GM18505 (cell line): ENCODE data around the gene SYT6.

Experiments used
- ATAC-seq: cut with Tn5 transposase; IDR thresholded peaks from one replicate; pipeline ENCODE4 v1.9.1; 2021; ENCODE audit not compliant: unreplicated experiment
- POLR2A ChIP-seq: IDR thresholded peaks from 4 replicates; pipeline ENCODE4 v1.6.1; 2011; ENCODE audit warnings: borderline replicate concordance; ENCODE audit not compliant: insufficient read depth, insufficient read length; ENCODE audit errors: extremely low read depth

The SYT6 gene

DNA sequence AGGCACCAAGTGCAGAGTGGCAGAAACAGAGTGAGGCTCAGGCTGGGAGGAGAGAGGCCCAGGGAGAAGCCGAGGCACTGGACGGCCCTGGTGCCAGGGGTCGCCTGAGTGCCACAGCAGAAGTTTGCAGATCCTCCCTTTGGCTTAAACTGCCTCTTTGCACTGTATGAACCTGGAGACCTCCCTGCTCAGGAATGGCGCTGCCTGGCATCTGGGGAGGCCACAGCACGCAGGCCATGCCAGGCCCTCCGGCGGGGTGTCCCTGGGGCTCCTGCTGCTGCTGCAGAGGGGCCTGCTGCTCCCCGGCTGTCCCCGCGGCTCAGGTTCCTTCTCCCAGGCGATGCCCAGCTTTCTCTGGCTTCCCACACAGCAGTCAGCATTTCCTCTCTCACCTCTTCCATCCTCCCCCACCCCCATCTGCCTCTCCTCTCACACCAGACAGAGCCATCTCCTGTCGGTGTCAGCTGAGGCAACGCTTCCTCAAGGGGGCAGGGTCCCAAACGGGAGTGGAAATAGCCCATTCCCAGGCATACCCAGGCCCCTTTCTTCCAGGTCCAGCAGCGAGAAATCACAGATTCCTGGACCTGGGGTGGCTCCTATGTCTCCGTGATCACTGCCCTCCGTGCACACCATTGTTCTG lies 35.2 kb downstream of the SYT6 start:
- no peak for TF ChIP-seq POLR2A
- no peak for ATAC-seq

DNA sequence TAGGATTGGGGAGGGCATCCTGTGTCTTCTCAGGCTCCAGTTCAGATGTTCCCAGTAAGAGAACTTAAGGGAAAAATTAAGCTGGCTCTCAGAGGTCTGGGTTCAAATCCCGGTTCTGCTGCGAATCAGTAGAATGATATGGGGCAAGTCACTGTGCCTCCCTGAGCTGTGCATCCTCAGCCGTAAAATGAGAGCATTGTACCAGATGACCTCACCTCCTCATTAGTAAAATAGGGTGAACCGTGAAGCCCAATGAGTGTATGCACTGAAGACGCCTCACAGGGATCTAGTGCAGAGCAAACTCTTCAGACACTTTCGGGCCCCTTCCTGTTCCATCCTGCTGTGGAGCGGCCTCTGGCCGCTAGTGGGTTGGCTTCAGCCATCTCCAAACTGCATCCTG lies 36.0 kb downstream of the SYT6 start:
- TF ChIP-seq POLR2A = no peak
- ATAC-seq = no peak

DNA sequence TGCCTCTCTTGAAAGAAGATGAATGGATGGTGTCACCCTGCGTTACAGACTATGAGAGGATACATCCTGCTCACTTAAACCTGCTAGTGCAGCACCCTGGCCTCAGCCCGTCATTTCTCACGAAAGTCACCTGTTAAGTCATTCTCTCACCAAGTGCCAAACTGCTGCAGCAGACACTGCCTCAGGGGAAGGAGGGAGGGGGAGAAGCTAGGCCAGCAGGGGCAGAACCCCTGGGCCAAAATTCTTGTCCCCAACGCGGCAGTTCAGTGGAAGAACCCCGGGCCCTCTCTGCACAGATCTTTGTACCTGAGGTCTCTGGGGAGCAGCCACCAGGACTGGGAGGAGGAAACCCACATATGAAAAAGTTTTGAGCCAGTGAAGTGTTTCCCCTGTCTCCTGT lies 37.6 kb downstream of the SYT6 start:
- ATAC-seq = no peak
- no peak for TF ChIP-seq POLR2A

DNA sequence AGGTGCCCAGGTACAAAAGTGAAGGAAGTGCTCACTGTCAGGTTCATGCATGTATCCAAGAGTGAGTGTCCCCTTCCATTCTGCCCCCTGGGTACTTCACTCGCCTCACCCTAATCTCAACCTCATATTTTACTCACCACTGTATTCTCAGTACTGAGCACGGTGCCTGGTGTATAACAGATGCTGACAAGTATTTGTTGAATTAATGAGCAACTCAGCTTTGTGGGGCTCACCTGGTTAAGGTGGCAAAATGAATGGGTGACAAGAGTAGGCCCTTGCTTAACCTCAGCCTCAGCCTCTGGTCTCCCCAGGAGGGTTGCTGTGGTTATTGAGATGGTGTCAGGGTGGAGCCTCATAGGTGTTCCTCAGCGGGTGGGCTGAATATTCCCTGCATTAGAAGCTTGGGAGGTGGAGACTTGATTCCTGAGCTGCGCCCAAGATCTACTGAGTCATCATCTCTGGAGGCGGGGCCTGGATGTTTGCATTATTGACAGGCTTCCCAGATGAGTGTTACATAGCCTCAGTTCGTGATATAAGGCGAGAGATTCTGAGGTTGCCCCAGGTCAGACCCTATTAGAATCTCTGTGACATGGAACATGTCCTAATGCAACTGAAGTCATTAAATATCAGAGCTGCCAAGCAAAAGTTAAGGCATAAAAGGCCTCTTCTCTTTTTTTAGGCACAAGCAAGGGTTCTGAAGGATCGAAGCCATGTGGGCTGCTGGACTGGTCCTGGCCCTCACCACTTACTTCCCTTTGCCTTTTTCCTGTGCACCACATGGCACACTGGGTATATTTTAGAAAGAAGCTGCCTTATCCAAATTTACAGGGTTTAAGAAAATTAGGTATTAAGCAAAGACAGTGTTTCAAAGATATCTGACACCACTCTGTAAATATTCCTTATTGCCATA lies 39.2 kb downstream of the SYT6 start:
- no peak for TF ChIP-seq POLR2A
- no peak for ATAC-seq

DNA sequence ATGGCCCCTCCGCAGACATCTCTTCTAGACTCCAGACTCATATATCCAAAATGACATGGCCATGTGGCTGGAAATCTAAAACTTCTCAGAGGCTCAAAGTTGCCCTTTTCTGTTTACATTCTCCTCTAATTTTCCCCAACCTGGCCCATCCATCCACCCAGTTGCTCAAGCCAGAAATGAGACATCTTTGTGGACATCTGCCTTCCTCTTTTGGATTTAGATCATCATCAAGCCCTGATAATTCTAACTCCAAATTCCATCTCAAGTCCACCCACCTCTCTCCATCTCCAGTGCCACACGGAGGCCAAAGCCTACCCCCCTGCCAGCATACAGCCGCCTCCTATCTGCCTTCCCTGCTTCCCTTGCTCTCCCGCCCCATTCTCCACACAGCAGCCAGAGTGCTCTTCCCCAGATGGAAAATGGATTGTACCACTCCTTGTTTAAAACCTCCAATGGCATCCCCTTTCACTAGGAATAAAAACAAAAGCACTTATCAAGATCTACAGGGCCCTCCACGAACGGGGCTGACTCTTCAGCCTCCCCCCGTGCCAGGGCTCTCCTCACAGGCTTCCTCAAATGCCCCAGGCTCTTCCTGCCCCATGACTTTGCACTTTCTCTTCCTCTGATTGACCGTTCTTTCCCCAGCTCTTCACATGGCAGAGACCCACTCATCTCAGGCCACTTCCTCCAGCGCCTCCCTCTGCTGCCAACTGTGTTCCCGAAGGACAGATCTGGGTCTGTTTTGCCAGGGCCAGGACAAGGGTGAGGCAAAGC lies 40.1 kb downstream of the SYT6 start:
- TF ChIP-seq POLR2A = no peak
- no peak for ATAC-seq

DNA sequence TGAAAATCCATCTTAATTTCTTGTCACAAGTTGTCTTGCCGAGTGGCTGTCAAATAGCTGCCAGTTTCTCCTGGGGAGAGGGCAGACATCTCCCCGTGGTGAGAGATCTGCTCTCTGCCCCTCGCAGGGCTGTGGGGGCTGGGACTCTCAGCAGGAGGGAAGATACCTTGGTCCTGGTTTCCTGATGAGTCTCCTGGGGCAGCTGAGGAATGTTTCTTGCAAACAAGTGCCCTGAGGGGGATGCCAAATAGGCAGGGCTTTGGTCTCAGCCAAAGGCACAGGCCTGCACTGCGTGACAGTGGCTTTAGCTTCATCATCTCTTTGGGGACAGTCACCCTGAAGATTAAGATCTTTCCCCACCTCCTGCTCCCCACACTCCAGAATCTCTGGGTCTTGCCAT lies 40.9 kb downstream of the SYT6 start:
- TF ChIP-seq POLR2A = no peak
- ATAC-seq = no peak

DNA sequence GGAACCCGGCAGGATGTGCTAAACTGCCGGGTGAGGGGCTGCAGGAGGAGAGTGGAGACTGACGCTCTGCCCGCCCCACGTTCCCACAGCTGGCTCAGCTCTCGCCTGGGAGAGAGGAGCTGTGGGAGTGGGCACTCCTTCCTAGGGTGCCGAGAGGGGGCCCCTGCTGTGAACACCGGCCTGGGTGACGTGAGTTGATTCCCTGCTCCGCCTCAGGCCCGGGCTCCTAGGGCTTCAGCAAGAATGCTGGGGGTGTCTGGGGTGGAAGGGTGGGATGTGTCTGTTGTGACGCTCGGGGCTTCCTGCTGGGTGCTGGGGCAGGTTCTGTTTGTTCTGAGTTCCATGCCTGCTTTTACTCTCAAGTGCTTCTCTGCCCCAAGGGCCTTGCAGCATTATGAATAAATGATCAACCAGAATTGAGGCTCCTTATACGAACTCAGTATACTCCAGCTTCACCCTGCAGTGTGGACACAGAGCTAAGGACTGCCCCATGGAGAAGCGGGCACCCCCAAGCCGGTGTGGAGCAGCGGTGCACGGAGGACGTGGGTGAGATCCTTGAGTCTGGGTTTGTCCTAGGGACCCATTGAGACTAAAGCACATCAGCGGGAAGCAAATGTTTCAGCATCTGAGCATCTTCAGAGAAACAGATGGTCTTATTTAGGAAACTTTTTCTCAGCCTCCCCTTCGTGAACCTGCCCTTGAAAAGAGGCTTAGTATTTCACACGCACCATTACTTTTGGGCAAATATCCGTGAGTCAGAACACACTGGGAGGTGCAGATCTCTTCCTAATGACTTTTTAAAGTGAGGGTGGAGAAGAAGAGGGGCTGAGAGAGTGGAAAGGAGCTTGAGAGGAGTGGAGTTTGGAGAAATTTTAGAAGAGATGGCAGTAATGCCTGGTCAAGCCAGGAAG lies 41.7 kb downstream of the SYT6 start:
- ATAC-seq = no peak
- TF ChIP-seq POLR2A = no peak

DNA sequence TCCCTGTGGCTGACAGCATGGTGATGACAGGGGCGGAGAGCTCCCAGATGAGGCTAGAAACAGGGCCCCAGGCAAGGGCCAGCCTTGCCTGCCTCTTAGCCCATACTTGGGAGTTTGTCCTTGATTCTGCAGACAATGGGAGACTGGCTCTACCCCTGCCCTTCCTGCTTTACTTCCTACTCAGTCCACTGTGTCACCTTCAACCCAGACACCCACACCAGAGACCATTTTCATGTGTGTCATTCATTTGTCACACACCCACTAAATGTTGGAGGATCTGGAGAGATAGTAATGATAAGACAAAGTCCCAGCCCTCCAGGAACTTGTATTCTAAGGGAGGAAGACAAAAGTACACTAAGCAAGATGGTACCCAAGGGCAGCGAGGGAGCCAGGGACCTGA lies 43.7 kb downstream of the SYT6 start:
- no peak for TF ChIP-seq POLR2A
- no peak for ATAC-seq

DNA sequence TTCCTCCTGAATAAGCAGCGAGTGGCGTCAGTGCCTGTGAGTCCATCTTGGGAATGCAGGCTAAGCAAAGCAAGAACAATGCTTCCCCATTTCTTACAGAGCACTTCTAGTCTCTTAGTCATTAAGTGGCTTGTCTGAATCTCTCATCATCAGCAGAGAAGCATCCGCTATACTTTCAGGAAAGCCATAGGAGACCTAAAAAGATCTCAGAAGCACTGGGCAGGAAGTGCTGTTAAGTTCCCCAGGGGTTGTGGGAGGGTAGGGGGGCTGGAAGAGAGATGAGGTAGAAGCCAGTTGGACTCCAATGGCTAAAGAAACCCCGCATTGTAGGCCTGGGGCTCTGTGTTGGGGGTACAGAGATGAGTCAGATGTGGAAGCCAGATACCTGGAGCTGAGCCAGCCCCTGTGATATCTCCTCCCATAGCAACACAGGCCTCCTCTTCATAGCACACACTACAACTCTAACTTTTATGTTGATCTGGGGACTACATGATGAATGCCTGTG lies 44.9 kb downstream of the SYT6 start:
- ATAC-seq = peak; percentile 86
- no peak for TF ChIP-seq POLR2A

DNA sequence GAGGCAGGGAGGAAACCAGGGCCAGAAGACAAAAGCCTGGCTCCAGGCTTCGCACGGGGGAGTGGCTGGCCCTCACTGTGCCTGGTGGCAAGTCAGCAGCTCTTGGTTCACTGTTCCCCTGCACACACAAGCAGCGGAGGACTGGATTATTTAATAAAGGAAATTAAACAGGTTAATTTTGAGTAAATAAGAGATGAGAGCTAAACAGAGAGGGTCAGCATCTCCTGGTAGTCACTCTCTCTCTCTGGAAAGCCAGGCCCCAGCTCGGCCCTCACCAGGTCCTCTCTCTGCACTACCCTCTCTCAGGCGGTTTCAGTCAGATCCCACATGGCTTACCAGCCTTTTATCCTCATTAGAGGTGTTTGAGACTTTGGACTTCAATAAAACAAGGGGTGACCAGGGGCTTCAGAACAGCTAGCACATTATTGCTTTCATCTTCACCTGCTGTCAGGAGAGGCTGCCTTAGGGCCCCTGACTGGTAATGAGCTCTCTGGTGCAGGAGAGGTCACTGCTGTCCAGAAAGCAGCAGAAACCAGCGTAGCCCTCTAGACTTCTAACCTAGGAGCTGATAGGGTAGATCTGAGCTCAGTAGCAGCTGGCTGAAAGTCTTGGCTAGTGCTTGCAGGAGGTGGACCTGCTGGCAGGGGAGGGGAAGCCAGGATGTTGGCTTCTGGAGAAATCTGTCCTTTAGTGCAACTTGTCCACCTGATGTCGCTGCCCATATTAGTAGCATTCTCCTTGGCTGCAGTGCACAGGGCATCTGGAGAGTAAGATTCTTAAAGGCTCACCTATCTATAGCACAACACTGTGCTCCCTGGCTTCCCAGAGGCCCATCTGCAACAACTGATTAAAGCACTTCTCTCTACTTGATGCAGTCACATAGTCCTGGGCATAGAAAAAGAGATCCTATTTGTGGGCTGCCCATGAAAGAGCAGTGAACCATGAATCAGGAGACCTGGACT lies 45.9 kb downstream of the SYT6 start:
- no peak for ATAC-seq

DNA sequence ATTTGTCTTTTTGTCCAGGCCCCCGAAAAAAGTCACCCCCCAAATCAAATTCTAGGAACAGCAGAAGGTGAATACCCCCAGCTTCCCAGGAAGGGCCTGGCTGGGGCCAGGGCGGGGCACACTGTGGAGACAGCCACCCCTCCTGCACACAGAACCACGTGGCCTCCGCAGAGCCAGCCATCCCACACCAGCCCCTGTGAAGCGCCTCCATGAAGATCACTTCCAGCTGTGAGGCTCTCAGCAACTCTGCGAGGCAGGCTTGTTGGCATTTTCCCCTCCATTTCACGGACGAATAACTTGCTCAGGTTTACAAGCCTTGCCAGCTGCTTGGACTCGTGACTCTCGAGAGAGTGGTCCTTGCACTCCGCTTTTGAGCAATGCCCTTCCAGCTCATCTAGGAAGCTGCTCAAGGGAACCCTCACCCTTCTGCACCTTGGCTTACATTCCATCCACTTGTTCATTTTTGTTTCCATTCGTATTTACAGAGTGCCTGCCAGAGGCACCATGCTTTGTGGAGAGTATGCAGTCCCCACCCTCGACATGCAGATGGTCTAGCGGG lies 48.2 kb downstream of the SYT6 start:
- no peak for TF ChIP-seq POLR2A
- no peak for ATAC-seq

More for the DNA sequence above, 45.9 kb downstream of the SYT6 start:
- no peak for TF ChIP-seq POLR2A

DNA sequence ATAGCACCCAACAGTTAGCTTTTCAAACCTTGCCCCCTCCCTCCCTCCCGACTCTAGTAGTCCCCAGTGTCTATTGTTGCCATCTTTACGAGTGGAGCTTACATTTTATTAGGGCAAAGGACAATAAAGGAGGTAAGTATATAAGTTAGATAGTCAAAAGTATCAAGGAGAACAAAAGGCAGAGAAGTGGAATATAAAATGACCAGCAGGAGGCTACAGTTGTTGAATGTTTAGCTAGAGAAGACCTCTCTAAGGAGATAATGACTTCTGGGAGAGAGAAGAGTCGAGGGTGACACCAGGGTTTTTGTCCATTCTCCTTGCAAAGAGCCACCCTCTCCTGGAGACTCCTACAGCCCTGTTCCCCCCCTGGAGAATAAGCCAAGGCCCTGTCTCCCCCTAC lies 48.7 kb downstream of the SYT6 start:
- TF ChIP-seq POLR2A = no peak
- ATAC-seq = no peak

DNA sequence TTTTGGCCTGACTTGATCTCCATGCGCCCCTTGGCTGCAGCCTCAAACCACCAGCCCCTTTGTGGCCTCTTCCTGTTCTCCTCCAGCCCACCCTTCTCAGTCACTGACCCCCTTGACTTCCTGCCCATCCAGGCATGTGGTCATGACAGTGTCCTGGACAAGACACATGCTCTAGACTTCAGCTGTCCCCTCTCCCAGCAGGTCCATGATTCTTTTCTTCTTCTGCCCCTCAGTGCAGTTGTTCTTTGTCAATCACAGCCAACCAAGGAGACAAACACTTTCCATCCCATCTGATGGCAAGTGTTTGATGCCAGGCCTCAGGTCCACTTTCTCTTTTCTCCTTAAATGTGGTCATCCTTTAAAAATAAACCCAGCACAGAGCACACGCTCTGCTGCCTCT lies 49.7 kb downstream of the SYT6 start:
- TF ChIP-seq POLR2A = no peak
- no peak for ATAC-seq
